Activated CD8-positive, alpha-beta T cell treated with anti-CD3 and anti-CD28 coated beads, Interleukin-2, amount 10 ng/mL, durations not matched to agents 7 days and 5 days (primary cell): Measurements from ENCODE around the gene KRTAP4-11. TPM values are rescaled to one million over a fixed set of nuclear protein-coding genes. Genes with fewer than 3 reads are reported as not detected.

Experiments
- ATAC-seq: fragments of 150-1000 bp; cut with Tn5 transposase; one replicate; pipeline ENCODE4 v1.10.0; 2021; ENCODE audit warnings: moderate library complexity
- CTCF ChIA-PET: fragments of 350-600 bp; sonication (Branson Sonifier 250); formaldehyde crosslinking; loops from one replicate; lab custom pipeline; 2021; ENCODE audit warnings: antibody characterized with exemption; lab: Charles Lee
- POLR2A ChIA-PET: fragments of 350-600 bp; sonication (Branson Sonifier 250); formaldehyde crosslinking; loops from one replicate; lab custom pipeline; 2021; ENCODE audit warnings: antibody characterized with exemption; lab: Charles Lee
- DNase-seq: peaks from one replicate; pipeline ENCODE4 v3.0.0-alpha.2; 2020
- H3K27ac Mint-ChIP-seq: one replicate; pipeline ENCODE4 v1.8.0; 2021; ENCODE audit warnings: mild to moderate bottlenecking, mixed read lengths
- H3K27me3 Mint-ChIP-seq: one replicate; pipeline ENCODE4 v1.8.0; 2021; ENCODE audit warnings: low read depth, mixed read lengths
- H3K36me3 Mint-ChIP-seq: one replicate; pipeline ENCODE4 v1.8.0; 2021; ENCODE audit warnings: low read depth, mixed read lengths
- H3K4me1 Mint-ChIP-seq: one replicate; pipeline ENCODE4 v1.8.0; 2021; ENCODE audit warnings: low read depth, mixed read lengths
- H3K4me3 Mint-ChIP-seq: one replicate; pipeline ENCODE4 v1.8.0; 2021; ENCODE audit warnings: mild to moderate bottlenecking, mixed read lengths
- H3K9me3 Mint-ChIP-seq: one replicate; pipeline ENCODE4 v1.8.0; 2022; ENCODE audit warnings: mixed read lengths; ENCODE audit not compliant: insufficient read depth
- total RNA-seq, 2 experiments: library from RNA; stranded (reverse); gene quantifications; one replicate each; pipeline ENCODE4 v1.2.3, GENCODE V29; 2021

Gene KRTAP4-11
- total RNA-seq, 2 experiments from 2014 or later, result not detected

- no peak overlapping the region for H3K4me3 Mint-ChIP-seq
- POLR2A ChIA-PET, result no interaction called here
- CTCF ChIA-PET, result no interaction called here
- H3K36me3 Mint-ChIP-seq, result no peaks in the 10 kb centered on the region
- no peaks in the 10 kb centered on the region for H3K9me3 Mint-ChIP-seq
- H3K27me3 Mint-ChIP-seq, result no peaks in the 10 kb centered on the region
- DNase-seq (no peak), ATAC-seq (no peak)
- H3K4me1 Mint-ChIP-seq, result peaks cover 2% of the 10 kb centered on the region
- H3K27ac Mint-ChIP-seq, result no peak overlapping the region
Measured at GRCh38 chr17:41069031-41069430, 49.1 kb downstream of the KRTAP4-11 start.

GRCh38 chr17:41067281-41067680 is 50.9 kb downstream of the KRTAP4-11 start:
- peaks cover 2% of the 10 kb centered on the region for H3K4me1 Mint-ChIP-seq
- no peaks in the 10 kb centered on the region for H3K9me3 Mint-ChIP-seq
- DNase-seq, result no peak
- peaks cover 4% of the 10 kb centered on the region for H3K27me3 Mint-ChIP-seq
- no peak for ATAC-seq
- no peak overlapping the region for H3K27ac Mint-ChIP-seq
- CTCF ChIA-PET, result interaction anchor here (0.9 kb wide), 1 partner anchor 255 kb away, joined by 4 read pairs; no protein-coding TSS in a partner anchor
- no peaks in the 10 kb centered on the region for H3K36me3 Mint-ChIP-seq
- POLR2A ChIA-PET, result no interaction called here
- H3K4me3 Mint-ChIP-seq, result no peak overlapping the region

Other genes with a start within 250 kb of the KRTAP4-11 start
- gene KRT20, start 233.1 kb downstream of the KRTAP4-11 start, total RNA-seq, result not detected
- gene KRT23, start 180.7 kb downstream of the KRTAP4-11 start, total RNA-seq, result not detected
- not detected for gene KRT39, start 151.4 kb downstream of the KRTAP4-11 start, total RNA-seq
- gene KRT40, start 134.0 kb downstream of the KRTAP4-11 start, total RNA-seq, result not detected
- gene KRTAP3-3, start 124.2 kb downstream of the KRTAP4-11 start, total RNA-seq, result not detected
- not detected for gene KRTAP3-2, start 118.5 kb downstream of the KRTAP4-11 start, total RNA-seq
- gene KRTAP3-1, start 109.2 kb downstream of the KRTAP4-11 start, total RNA-seq, result not detected
- not detected for gene KRTAP1-5, start 91.2 kb downstream of the KRTAP4-11 start, total RNA-seq
- not detected for gene KRTAP1-4, start 88.2 kb downstream of the KRTAP4-11 start, total RNA-seq
- not detected for gene KRTAP1-3, start 83.5 kb downstream of the KRTAP4-11 start, total RNA-seq
- not detected for gene KRTAP1-1, start 76.9 kb downstream of the KRTAP4-11 start, total RNA-seq
- gene KRTAP2-1, start 71.1 kb downstream of the KRTAP4-11 start, total RNA-seq, result not detected
- not detected for gene KRTAP2-2, start 63.1 kb downstream of the KRTAP4-11 start, total RNA-seq
- gene KRTAP2-3, start 58.3 kb downstream of the KRTAP4-11 start, total RNA-seq, result not detected
- gene KRTAP2-4, start 52.5 kb downstream of the KRTAP4-11 start, total RNA-seq, result not detected
- gene KRTAP4-7, start 34.2 kb downstream of the KRTAP4-11 start, total RNA-seq, result not detected
- gene KRTAP4-8, start 20.2 kb downstream of the KRTAP4-11 start, total RNA-seq, result not detected
- gene KRTAP4-16, start 16.2 kb downstream of the KRTAP4-11 start, total RNA-seq, result not detected
- not detected for gene KRTAP4-9, start 13.0 kb downstream of the KRTAP4-11 start, total RNA-seq
- not detected for gene KRTAP4-12, start 5.8 kb upstream of the KRTAP4-11 start, total RNA-seq
- not detected for gene KRTAP4-6, start 22.2 kb upstream of the KRTAP4-11 start, total RNA-seq
- gene KRTAP4-5, start 31.5 kb upstream of the KRTAP4-11 start, total RNA-seq, result not detected
- gene KRTAP4-4, start 42.4 kb upstream of the KRTAP4-11 start, total RNA-seq, result not detected
- gene KRTAP4-3, start 49.8 kb upstream of the KRTAP4-11 start, total RNA-seq, result not detected
- gene KRTAP4-2, start 59.8 kb upstream of the KRTAP4-11 start, total RNA-seq, result not detected
- gene KRTAP4-1, start 66.5 kb upstream of the KRTAP4-11 start, total RNA-seq, result not detected
- not detected for gene KRTAP9-1, start 71.5 kb upstream of the KRTAP4-11 start, total RNA-seq
- gene KRTAP9-2, start 108.3 kb upstream of the KRTAP4-11 start, total RNA-seq, result not detected
- gene KRTAP9-3, start 114.1 kb upstream of the KRTAP4-11 start, total RNA-seq, result not detected
- not detected for gene KRTAP9-8, start 119.6 kb upstream of the KRTAP4-11 start, total RNA-seq
- gene KRTAP9-4, start 131.3 kb upstream of the KRTAP4-11 start, total RNA-seq, result not detected
- not detected for gene KRTAP9-9, start 137.0 kb upstream of the KRTAP4-11 start, total RNA-seq
- gene KRTAP9-6, start 147.0 kb upstream of the KRTAP4-11 start, total RNA-seq, result not detected
- not detected for gene KRTAP9-7, start 157.3 kb upstream of the KRTAP4-11 start, total RNA-seq
- gene KRTAP29-1, start 184.5 kb upstream of the KRTAP4-11 start, total RNA-seq, result not detected
- gene KRTAP16-1, start 190.9 kb upstream of the KRTAP4-11 start, total RNA-seq, result not detected
- not detected for gene KRTAP17-1, start 197.3 kb upstream of the KRTAP4-11 start, total RNA-seq
- not detected for gene KRT33A, start 232.5 kb upstream of the KRTAP4-11 start, total RNA-seq